Ishikawa (cell line): ENCODE data around the gene RIPPLY2.

Experiments used
- CEBPB ChIP-seq: IDR thresholded peaks from 2 replicates; pipeline ENCODE4 v1.6.1; 2012
- CREB1 ChIP-seq: IDR thresholded peaks from 2 replicates; pipeline ENCODE4 v1.6.1; 2012; ENCODE audit warnings: low read depth
- EGR1 ChIP-seq: IDR thresholded peaks from 2 replicates; pipeline ENCODE4 v1.6.1; 2012
- EP300 ChIP-seq: IDR thresholded peaks from 2 replicates; pipeline ENCODE4 v1.6.1; 2012; ENCODE audit warnings: borderline replicate concordance
- FOXM1 ChIP-seq: IDR thresholded peaks from 2 replicates; pipeline ENCODE4 v1.6.1; 2012; ENCODE audit warnings: low read depth, borderline replicate concordance
- MAX ChIP-seq: IDR thresholded peaks from 2 replicates; pipeline ENCODE4 v1.6.1; 2012
- NFIC ChIP-seq: IDR thresholded peaks from 2 replicates; pipeline ENCODE4 v1.6.1; 2012
- RAD21 ChIP-seq: IDR thresholded peaks from 2 replicates; pipeline ENCODE4 v1.6.1; 2012; ENCODE audit warnings: low read depth
- REST ChIP-seq: IDR thresholded peaks from 2 replicates; pipeline ENCODE4 v1.6.1; 2012; ENCODE audit warnings: low read depth, mild to moderate bottlenecking
- TAF1 ChIP-seq: IDR thresholded peaks from 2 replicates; pipeline ENCODE4 v1.6.1; 2012; ENCODE audit warnings: low read depth, mild to moderate bottlenecking
- TCF12 ChIP-seq: IDR thresholded peaks from 2 replicates; pipeline ENCODE4 v1.6.1; 2012; ENCODE audit warnings: low read depth
- TEAD4 ChIP-seq: IDR thresholded peaks from 2 replicates; pipeline ENCODE4 v1.6.1; 2012
- USF1 ChIP-seq: IDR thresholded peaks from 2 replicates; pipeline ENCODE4 v1.6.1; 2012
- YY1 ChIP-seq: IDR thresholded peaks from 2 replicates; pipeline ENCODE4 v1.6.1; 2012; ENCODE audit warnings: low read depth
- ZBTB7A ChIP-seq: IDR thresholded peaks from 2 replicates; pipeline ENCODE4 v1.6.1; 2012; ENCODE audit warnings: low read depth

Gene RIPPLY2

GRCh38 chr6:83853178-83854000 lies at the start of gene RIPPLY2:
Gene RIPPLY2 (plus strand): TSS chr6:83853360. CDS start chr6:83853417, 57 bp downstream.
- peak; percentile 80 for TF ChIP-seq MAX
- TF ChIP-seq TCF12: no peak

GRCh38 chr6:83804886-83805285 lies 48.3 kb upstream of the RIPPLY2 start:
- TF ChIP-seq ZBTB7A (no peak), FOXM1 (no peak), NFIC (no peak), RAD21 (no peak)

GRCh38 chr6:83808005-83808404 lies 45.2 kb upstream of the RIPPLY2 start:
- TF ChIP-seq EP300 (no peak), NFIC (no peak), CREB1 (no peak), MAX (no peak), REST (no peak), EGR1 (no peak), TCF12 (no peak), FOXM1 (no peak)

GRCh38 chr6:83808926-83809325 lies 44.2 kb upstream of the RIPPLY2 start:
- TF ChIP-seq FOXM1: no peak
- no peak for TF ChIP-seq CEBPB

- TF ChIP-seq REST: no peak
- no peak for TF ChIP-seq CEBPB
- TF ChIP-seq EP300: no peak
Measured at GRCh38 chr6:83812595-83812994, 40.6 kb upstream of the RIPPLY2 start.

- TF ChIP-seq NFIC: no peak
- TF ChIP-seq TCF12: no peak
- no peak for TF ChIP-seq REST
- no peak for TF ChIP-seq RAD21
- no peak for TF ChIP-seq FOXM1
- no peak for TF ChIP-seq ZBTB7A
Measured at GRCh38 chr6:83815631-83816272, 37.4 kb upstream of the RIPPLY2 start.

- TF ChIP-seq EP300 (no peak), RAD21 (no peak), EGR1 (no peak), CEBPB (no peak), TAF1 (no peak), MAX (no peak), FOXM1 (no peak), USF1 (no peak), NFIC (no peak), CREB1 (no peak), TEAD4 (no peak), YY1 (no peak), REST (no peak), TCF12 (no peak), ZBTB7A (no peak)
Measured at GRCh38 chr6:83822629-83823169, 30.5 kb upstream of the RIPPLY2 start.
